Mesendoderm (in vitro differentiated cells): ENCODE data around the gene RASGRP1.

Source experiments
- DNase-seq: peaks from one replicate; pipeline ENCODE4 v3.0.0; 2013
- H2AK5ac ChIP-seq: 2 replicates; pipeline ENCODE4 v1.6.1; 2013; ENCODE audit warnings: low read length, inconsistent platforms
- H2BK120ac ChIP-seq: 2 replicates; pipeline ENCODE4 v1.6.1; 2013; ENCODE audit warnings: low read depth, mild to moderate bottlenecking, low read length, moderate library complexity, mixed read lengths
- H2BK15ac ChIP-seq: replicated peaks from 2 replicates; pipeline ENCODE4 v1.6.1; 2013; ENCODE audit warnings: low read depth, mild to moderate bottlenecking, moderate library complexity
- H2BK5ac ChIP-seq: 2 replicates; pipeline ENCODE4 v1.6.1; 2013; ENCODE audit warnings: low read length, inconsistent platforms
- H3K18ac ChIP-seq: 2 replicates; pipeline ENCODE4 v1.6.1; 2013; ENCODE audit warnings: mild to moderate bottlenecking, low read length, mixed read lengths
- H3K23ac ChIP-seq: one replicate; pipeline ENCODE4 v1.6.1; 2013; ENCODE audit warnings: low read length
- H3K27ac ChIP-seq: 2 replicates; pipeline ENCODE4 v1.5.1; 2013; ENCODE audit warnings: low read depth, mild to moderate bottlenecking, inconsistent platforms, low read length, moderate library complexity
- H3K27me3 ChIP-seq: 2 replicates; pipeline ENCODE4 v1.6.1; 2013; ENCODE audit warnings: low read length, control low read depth, mild to moderate bottlenecking, inconsistent platforms; ENCODE audit not compliant: insufficient read depth, poor library complexity
- H3K36me3 ChIP-seq: 2 replicates; pipeline ENCODE4 v1.6.1; 2013; ENCODE audit warnings: low read length, inconsistent platforms; ENCODE audit not compliant: control insufficient read depth, insufficient read depth
- H3K4ac ChIP-seq: one replicate; pipeline ENCODE4 v1.6.1; 2013; ENCODE audit warnings: low read depth, mild to moderate bottlenecking, low read length, moderate library complexity
- H3K4me1 ChIP-seq: 2 replicates; pipeline ENCODE4 v1.6.1; 2013; ENCODE audit warnings: low read depth, low read length, inconsistent platforms; ENCODE audit not compliant: control insufficient read depth
- H3K4me2 ChIP-seq: 2 replicates; pipeline ENCODE4 v1.6.1; 2013; ENCODE audit warnings: low read length
- H3K4me3 ChIP-seq: 2 replicates; pipeline ENCODE4 v1.5.1; 2013; ENCODE audit warnings: mild to moderate bottlenecking, low read length
- H3K56ac ChIP-seq: one replicate; pipeline ENCODE4 v1.6.1; 2013; ENCODE audit warnings: low read length
- H3K79me1 ChIP-seq: 2 replicates; pipeline ENCODE4 v1.6.1; 2013; ENCODE audit warnings: low read length, inconsistent platforms
- H3K79me2 ChIP-seq: 2 replicates; pipeline ENCODE4 v1.6.1; 2013; ENCODE audit warnings: mild to moderate bottlenecking, low read length; ENCODE audit not compliant: control insufficient read depth, insufficient read depth
- H3K9ac ChIP-seq: 2 replicates; pipeline ENCODE4 v1.6.1; 2013; ENCODE audit warnings: low read length, inconsistent platforms
- H4K5ac ChIP-seq: one replicate; pipeline ENCODE4 v1.6.1; 2013; ENCODE audit warnings: low read length
- H4K8ac ChIP-seq: one replicate; pipeline ENCODE4 v1.6.1; 2013; ENCODE audit warnings: low read depth, mild to moderate bottlenecking, control low read depth, low read length, moderate library complexity
- WGBS: extraction: QIAGEN DNeasy Blood & Tissue Kit; methylation state at CpG from one replicate; pipeline ENCODE4 v1.1.7; 2013; ENCODE audit warnings: low lambda C conversion rate, missing lambda C conversion rate; ENCODE audit not compliant: insufficient coverage; ENCODE audit errors: extremely low coverage; 5-methylcytosine and 5-hydroxymethylcytosine counted together

The RASGRP1 gene

DNA sequence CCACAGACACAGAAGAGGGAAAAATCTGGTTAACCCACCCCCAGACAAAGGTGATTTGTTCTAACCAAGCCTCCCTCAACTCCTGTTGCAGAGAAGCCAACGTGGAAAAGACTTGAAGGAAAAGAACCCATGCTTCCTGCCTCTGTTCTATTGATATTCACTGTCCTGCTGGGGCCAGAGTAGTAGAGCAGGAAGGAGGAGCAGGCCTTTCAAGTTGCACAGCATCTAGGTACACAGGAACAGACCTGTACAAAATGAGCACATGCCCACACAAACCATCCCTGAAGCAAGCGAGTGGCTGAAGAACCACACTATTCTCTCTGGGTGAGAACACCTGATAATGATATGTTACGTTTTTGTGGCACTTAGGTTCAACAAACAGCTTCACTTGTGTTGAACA lies 29.9 kb downstream of the RASGRP1 start:
- no peak for DNase-seq
- H3K27ac ChIP-seq: no peak overlapping the region
- H2BK15ac ChIP-seq: no peak overlapping the region
- no peak overlapping the region for H2BK120ac ChIP-seq
- H3K4ac ChIP-seq: no peak overlapping the region
- no peak overlapping the region for H2AK5ac ChIP-seq
- no peak overlapping the region for H3K4me2 ChIP-seq
- H4K5ac ChIP-seq: no peak overlapping the region
- no peak overlapping the region for H3K23ac ChIP-seq
- H3K18ac ChIP-seq: no peak overlapping the region
- no peaks in the 10 kb centered on the region for H3K79me2 ChIP-seq
- no CpG with 5 or more reads among the region's 3 CpGs for WGBS
- H3K27me3 ChIP-seq: no peaks in the 10 kb centered on the region
- H3K9ac ChIP-seq: no peak overlapping the region
- H3K79me1 ChIP-seq: no peaks in the 10 kb centered on the region
- no peak overlapping the region for H3K56ac ChIP-seq
- H3K36me3 ChIP-seq: no peaks in the 10 kb centered on the region
- no peak overlapping the region for H4K8ac ChIP-seq
- H2BK5ac ChIP-seq: no peak overlapping the region
- no peaks in the 10 kb centered on the region for H3K4me1 ChIP-seq
- no peak overlapping the region for H3K4me3 ChIP-seq

DNA sequence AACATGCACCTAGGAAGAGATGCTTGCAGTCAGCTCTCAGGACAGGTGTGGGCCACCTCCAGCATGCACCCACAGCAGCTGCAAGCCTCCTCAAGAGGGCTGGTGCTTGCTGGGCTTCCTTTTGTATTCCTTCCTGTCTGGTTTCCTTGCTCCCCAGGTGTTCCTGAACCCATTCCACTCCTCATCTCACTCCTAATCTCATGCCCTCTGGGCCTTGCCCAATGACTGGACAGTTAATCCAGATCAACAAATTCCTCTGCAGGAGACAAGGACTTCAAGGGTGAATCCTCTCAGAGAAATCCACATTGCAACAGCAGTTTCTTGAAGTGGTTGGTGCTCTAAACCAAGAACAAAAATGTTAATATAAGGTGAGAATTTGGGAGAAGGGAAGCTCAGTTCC lies 30.7 kb downstream of the RASGRP1 start:
- Histone ChIP-seq H3K27me3 (no peaks in the 10 kb centered on the region), H3K4ac (no peak overlapping the region), H4K8ac (no peak overlapping the region), H3K4me2 (no peak overlapping the region), H3K4me1 (no peaks in the 10 kb centered on the region), H3K23ac (no peak overlapping the region), H3K56ac (no peak overlapping the region), H3K79me2 (no peaks in the 10 kb centered on the region), H4K5ac (no peak overlapping the region), H3K9ac (no peak overlapping the region), H3K36me3 (no peaks in the 10 kb centered on the region), H2BK120ac (no peak overlapping the region), H2BK5ac (no peak overlapping the region), H3K18ac (no peak overlapping the region), H3K79me1 (no peaks in the 10 kb centered on the region), H3K27ac (no peak overlapping the region), H2BK15ac (no peak overlapping the region), H3K4me3 (no peak overlapping the region), H2AK5ac (no peak overlapping the region)
- DNase-seq: no peak

DNA sequence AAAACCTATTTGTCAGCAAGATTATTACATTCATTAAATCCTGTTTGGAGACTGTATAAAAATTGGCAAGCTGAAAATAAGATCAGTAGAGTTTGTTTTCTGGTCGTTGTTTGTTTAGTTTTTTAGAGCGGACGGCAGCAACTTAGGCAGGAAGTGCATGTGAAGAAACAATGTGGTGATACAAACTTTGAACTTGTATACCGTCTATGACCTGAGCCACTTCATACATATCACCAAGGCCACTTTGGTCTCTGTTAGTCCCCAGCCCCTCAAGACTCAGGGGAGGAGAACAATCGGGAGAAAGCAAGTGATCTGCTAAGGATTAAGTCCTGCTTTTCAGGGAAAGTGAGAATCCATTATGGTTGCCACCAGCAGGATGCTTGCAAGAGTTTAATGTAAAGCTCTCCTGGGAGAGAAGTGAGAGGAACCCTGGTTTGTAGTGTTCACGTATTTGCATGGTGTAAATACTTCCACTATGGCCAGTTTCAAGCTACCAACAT lies 31.1 kb downstream of the RASGRP1 start:
- WGBS: no CpG with 5 or more reads among the region's 6 CpGs
- Histone ChIP-seq H2BK15ac (no peak overlapping the region), H3K27me3 (no peaks in the 10 kb centered on the region)

DNA sequence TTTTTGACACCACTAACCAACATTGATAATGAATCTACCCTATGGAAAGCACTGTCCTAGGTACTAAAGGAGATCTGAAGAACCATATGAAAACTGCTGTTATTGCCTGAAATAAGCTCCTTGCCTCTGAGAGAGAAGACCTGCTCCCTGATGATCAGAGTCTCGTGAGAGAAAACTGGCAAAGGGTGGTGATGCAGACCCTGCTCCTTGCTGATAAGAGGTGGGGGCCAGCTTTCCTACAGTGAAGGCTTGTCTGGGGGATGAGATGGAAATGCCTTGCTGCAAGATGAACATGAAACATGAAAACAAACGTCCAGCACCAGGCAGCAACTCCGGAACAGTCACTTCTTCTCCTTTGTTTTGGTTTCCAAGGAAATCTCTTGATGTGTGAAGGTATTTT lies 31.9 kb downstream of the RASGRP1 start:
- WGBS: no CpG with 5 or more reads among the region's 3 CpGs
- Histone ChIP-seq H3K4ac (no peak overlapping the region), H3K18ac (no peak overlapping the region), H2AK5ac (no peak overlapping the region), H3K79me1 (no peaks in the 10 kb centered on the region), H3K9ac (no peak overlapping the region), H4K5ac (no peak overlapping the region), H3K56ac (no peak overlapping the region), H3K36me3 (no peaks in the 10 kb centered on the region), H3K4me2 (no peak overlapping the region), H2BK15ac (no peak overlapping the region), H3K23ac (no peak overlapping the region), H2BK5ac (no peak overlapping the region), H3K4me1 (no peaks in the 10 kb centered on the region), H3K79me2 (no peaks in the 10 kb centered on the region), H3K4me3 (no peak overlapping the region), H4K8ac (no peak overlapping the region), H2BK120ac (no peak overlapping the region), H3K27me3 (no peaks in the 10 kb centered on the region), H3K27ac (no peak overlapping the region)
- DNase-seq: no peak

More for the DNA sequence above, 31.1 kb downstream of the RASGRP1 start:
- Histone ChIP-seq H3K4me3 (no peak overlapping the region), H3K36me3 (no peaks in the 10 kb centered on the region), H3K79me2 (no peaks in the 10 kb centered on the region), H3K18ac (no peak overlapping the region), H3K56ac (no peak overlapping the region), H3K4me1 (no peaks in the 10 kb centered on the region), H2AK5ac (no peak overlapping the region), H3K79me1 (no peaks in the 10 kb centered on the region), H3K23ac (no peak overlapping the region), H2BK120ac (no peak overlapping the region), H3K9ac (no peak overlapping the region), H4K8ac (no peak overlapping the region), H3K27ac (no peak overlapping the region), H4K5ac (no peak overlapping the region), H3K4ac (no peak overlapping the region), H2BK5ac (no peak overlapping the region), H3K4me2 (no peak overlapping the region)
- DNase-seq: no peak

DNA sequence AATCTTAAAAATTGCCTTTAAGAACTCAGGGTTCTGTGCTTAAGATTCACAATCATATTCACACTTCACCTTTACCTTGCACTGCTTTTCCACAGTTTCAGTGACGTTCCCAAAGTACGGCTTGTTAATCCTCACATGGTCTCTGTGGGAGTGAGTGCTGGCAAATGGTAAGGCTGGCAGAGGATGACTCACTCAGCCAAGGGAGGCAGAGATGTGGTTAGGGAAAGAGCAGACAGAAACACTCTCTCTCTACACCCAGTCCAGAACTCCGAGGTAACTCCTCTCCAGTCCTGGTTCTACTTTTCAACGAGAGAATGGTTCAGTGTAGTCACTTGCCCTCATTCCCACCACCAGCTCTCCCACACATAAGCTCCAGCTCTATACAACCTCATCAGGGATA lies 33.1 kb downstream of the RASGRP1 start:
- no peak overlapping the region for H4K5ac ChIP-seq
- H3K4ac ChIP-seq: no peak overlapping the region
- DNase-seq: no peak
- no peak overlapping the region for H3K4me2 ChIP-seq
- no peaks in the 10 kb centered on the region for H3K36me3 ChIP-seq
- WGBS: no CpG with 5 or more reads among the region's 4 CpGs
- no peak overlapping the region for H3K4me3 ChIP-seq
- H3K56ac ChIP-seq: no peak overlapping the region
- H3K27ac ChIP-seq: no peak overlapping the region
- no peaks in the 10 kb centered on the region for H3K27me3 ChIP-seq
- H3K79me1 ChIP-seq: no peaks in the 10 kb centered on the region
- H3K18ac ChIP-seq: no peak overlapping the region
- H3K9ac ChIP-seq: no peak overlapping the region
- no peaks in the 10 kb centered on the region for H3K4me1 ChIP-seq
- H2BK120ac ChIP-seq: no peak overlapping the region
- no peak overlapping the region for H2BK5ac ChIP-seq
- H2AK5ac ChIP-seq: no peak overlapping the region
- H2BK15ac ChIP-seq: no peak overlapping the region
- H3K23ac ChIP-seq: no peak overlapping the region
- no peaks in the 10 kb centered on the region for H3K79me2 ChIP-seq
- no peak overlapping the region for H4K8ac ChIP-seq

DNA sequence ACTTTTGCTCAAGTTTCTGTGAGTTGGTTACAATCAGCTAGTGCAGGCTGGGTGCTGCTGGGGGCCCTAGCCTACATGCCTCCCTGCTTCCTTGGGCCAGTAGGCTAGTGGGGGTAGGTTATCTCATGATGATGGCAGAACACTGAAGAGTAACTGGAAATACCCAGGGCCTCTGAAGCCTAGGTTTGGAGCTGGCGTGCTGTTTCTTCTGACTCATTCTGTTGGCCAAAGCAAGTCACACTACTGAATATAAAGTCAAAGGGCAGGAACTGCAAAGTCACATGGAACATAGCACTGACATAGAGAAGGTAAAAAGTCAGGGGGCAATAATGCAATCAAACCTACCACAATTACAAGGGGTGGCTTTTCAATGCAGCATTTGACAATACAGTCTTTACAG lies 34.5 kb downstream of the RASGRP1 start:
- Histone ChIP-seq H3K4me1 (no peaks in the 10 kb centered on the region), H4K5ac (no peak overlapping the region), H3K27ac (no peak overlapping the region), H3K36me3 (no peaks in the 10 kb centered on the region), H3K79me1 (no peaks in the 10 kb centered on the region), H2BK120ac (no peak overlapping the region), H2AK5ac (no peak overlapping the region), H3K56ac (no peak overlapping the region), H3K4me2 (no peak overlapping the region), H3K4ac (no peak overlapping the region), H3K18ac (no peak overlapping the region), H3K27me3 (no peaks in the 10 kb centered on the region), H3K4me3 (no peak overlapping the region), H3K9ac (no peak overlapping the region), H2BK5ac (no peak overlapping the region), H3K79me2 (no peaks in the 10 kb centered on the region), H3K23ac (no peak overlapping the region), H4K8ac (no peak overlapping the region), H2BK15ac (no peak overlapping the region)
- no CpG with 5 or more reads among the region's 1 CpG for WGBS
- no peak for DNase-seq
